IMR-90 (cell line): ENCODE measurements around the gene GIPC3.

Experiments used
- BHLHE40 ChIP-seq: fragments of 150-350 bp; IDR thresholded peaks from 2 replicates; pipeline ENCODE4 v1.6.1; 2016; ENCODE audit warnings: mild to moderate bottlenecking, low read depth, low read length
- CTCF ChIP-seq: conservative IDR thresholded peaks from 2 replicates; pipeline ENCODE4 v1.5.1; 2012; ENCODE audit warnings: mild to moderate bottlenecking, low read depth, low read length, improper control_type of control experiment
- ELK1 ChIP-seq: fragments of 150-350 bp; IDR thresholded peaks from 2 replicates; pipeline ENCODE4 v1.6.1; 2016; ENCODE audit warnings: low read depth, mild to moderate bottlenecking, low read length, moderate library complexity, borderline replicate concordance
- FOS ChIP-seq: fragments of 150-350 bp; IDR thresholded peaks from 2 replicates; pipeline ENCODE4 v1.6.1; 2016; ENCODE audit warnings: low read depth, low read length
- POLR2A ChIP-seq: IDR thresholded peaks from 2 replicates; pipeline ENCODE4 v1.6.1; 2012; ENCODE audit warnings: mild to moderate bottlenecking, low read depth, low read length
- RAD21 ChIP-seq: IDR thresholded peaks from 2 replicates; pipeline ENCODE4 v1.6.1; 2012; ENCODE audit warnings: low read length, improper control_type of control experiment
- RFX5 ChIP-seq: IDR thresholded peaks from 2 replicates; pipeline ENCODE4 v1.8.0; 2012; ENCODE audit warnings: low read depth, mild to moderate bottlenecking, low read length, moderate library complexity
- USF2 ChIP-seq: fragments of 150-350 bp; IDR thresholded peaks from 2 replicates; pipeline ENCODE4 v1.6.1; 2017; ENCODE audit warnings: mild to moderate bottlenecking, antibody characterized with exemption, low read length, low read depth

GRCh38 chr19:3620817-3621547 lies 35.7 kb downstream of the GIPC3 start:
- no peak for TF ChIP-seq BHLHE40
- no peak for TF ChIP-seq POLR2A
- TF ChIP-seq CTCF = no peak
- TF ChIP-seq RFX5 = no peak
- no peak for TF ChIP-seq FOS
- TF ChIP-seq ELK1 = no peak
- no peak for TF ChIP-seq USF2
- TF ChIP-seq RAD21 = no peak
